Myocyte (in vitro differentiated cells): ENCODE measurements around the gene ZNF529. TPM values are rescaled to one million over a fixed set of nuclear protein-coding genes. Genes with fewer than 3 reads are reported as not detected.

Experiments
- DNase-seq: peaks from one replicate; pipeline ENCODE4 v3.0.0-alpha.2; 2012; ENCODE audit warnings: low read depth
- total RNA-seq: library from RNA; depleted of rRNA; stranded (reverse); fragments of >200 nt; gene quantifications from 2 replicates; pipeline ENCODE4 v1.2.3, GENCODE V29; 2014

ZNF529 gene
- total RNA-seq, 1 donor from 2014 or later = 15.9 TPM

GRCh38 chr19:36514012-36514612 lies 59.0 kb downstream of the ZNF529 start:
- no peak for DNase-seq

DNA sequence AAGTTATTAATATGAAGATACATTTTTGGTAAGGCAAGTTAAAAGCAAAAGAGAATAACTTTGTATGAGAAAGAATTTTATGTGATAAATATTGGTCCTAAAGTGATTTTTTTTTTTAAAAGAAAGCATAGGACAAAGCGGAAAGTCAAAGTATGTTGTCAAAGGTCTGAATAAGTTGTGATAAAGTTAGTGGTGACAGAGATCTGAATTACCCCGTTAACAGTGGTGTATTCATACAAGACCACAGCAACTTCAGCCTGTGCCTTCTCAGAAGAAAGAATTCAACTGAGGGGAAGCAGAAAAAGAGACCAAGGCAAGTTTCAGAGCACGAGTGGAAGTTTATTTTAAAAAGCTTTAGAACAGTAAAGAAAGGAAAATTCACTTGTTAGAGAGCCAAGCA lies 64.8 kb downstream of the ZNF529 start:
- DNase-seq = no peak

DNA sequence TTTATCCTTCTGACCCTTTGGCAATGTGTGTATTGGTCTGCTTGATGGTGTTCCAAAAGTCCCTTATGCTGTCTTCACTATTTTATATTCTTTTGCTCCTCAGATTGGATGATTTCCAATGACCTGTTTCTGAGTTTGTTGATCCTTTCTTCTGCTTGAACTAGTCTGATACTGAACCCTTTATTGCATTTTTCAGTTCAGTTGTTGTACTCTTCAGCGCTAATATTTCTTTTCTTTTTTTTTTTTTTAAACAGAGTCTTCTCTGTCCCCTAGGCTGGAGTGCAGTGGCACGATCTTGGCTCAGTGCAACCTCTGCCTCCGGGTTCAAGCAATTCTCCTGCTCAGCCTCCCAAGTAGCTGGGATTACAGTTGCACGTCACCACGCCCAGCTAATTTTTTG lies 71.1 kb downstream of the ZNF529 start:
- no peak for DNase-seq

- no peak for DNase-seq
Observed at GRCh38 chr19:36497001-36497400, 76.1 kb downstream of the ZNF529 start.

Other genes starting within 250 kb of the ZNF529 start
- 2.5 and 4.8 TPM in 2 replicates for gene ZFP14, start 194.1 kb downstream of the ZNF529 start, total RNA-seq
- 2.2 and 3.1 TPM in 2 replicates for gene ZFP82, start 154.6 kb downstream of the ZNF529 start, total RNA-seq
- gene ZNF566, start 83.7 kb downstream of the ZNF529 start, total RNA-seq = 12.5 and 15.6 TPM in 2 replicates
- gene ZNF260, start 45.0 kb downstream of the ZNF529 start, total RNA-seq = 15.1 and 15.2 TPM in 2 replicates
- gene ZNF382, start 32.0 kb upstream of the ZNF529 start, total RNA-seq = 4.9 and 5.2 TPM in 2 replicates
- 11.1 and 11.8 TPM in 2 replicates for gene ZNF461, start 93.5 kb upstream of the ZNF529 start, total RNA-seq
- gene ZNF567, start 114.3 kb upstream of the ZNF529 start, total RNA-seq = 4.5 and 5.4 TPM in 2 replicates
- 2.7 and 4.2 TPM in 2 replicates for gene ZNF850, start 199.5 kb upstream of the ZNF529 start, total RNA-seq